BLaER1 treated with 17β-estradiol and CSF1 and Interleukin-3, amounts not matched to agents 10 nM and 100 nM (cell line): Measurements from ENCODE around the gene ZNF580.

Experiments used
- H3K27ac ChIP-seq, 11 experiments: shearing (Covaris generic); formaldehyde crosslinking; 2 replicates each; pipeline ENCODE4 v1.8.1; 2022
- H3K27me3 ChIP-seq, 11 experiments: shearing (Covaris generic); formaldehyde crosslinking; 2 replicates each; pipeline ENCODE4 v1.8.1; 2022
- H3K36me3 ChIP-seq, 11 experiments: shearing (Covaris generic); formaldehyde crosslinking; 2 replicates each; pipeline ENCODE4 v1.8.1; 2022
- H3K4me1 ChIP-seq, 10 experiments: shearing (Covaris generic); formaldehyde crosslinking; 2 replicates each; pipeline ENCODE4 v1.8.1; 2022
- H3K4me2 ChIP-seq, 11 experiments: shearing (Covaris generic); formaldehyde crosslinking; 2 replicates each; pipeline ENCODE4 v1.8.1; 2022
- H3K4me3 ChIP-seq, 10 experiments: shearing (Covaris generic); formaldehyde crosslinking; 2 replicates each; pipeline ENCODE4 v1.8.1; 2022
- H3K9ac ChIP-seq, 11 experiments: shearing (Covaris generic); formaldehyde crosslinking; 2 replicates each; pipeline ENCODE4 v1.8.1; 2022
- H3K9me3 ChIP-seq, 11 experiments: shearing (Covaris generic); formaldehyde crosslinking; replicated peaks in 1 of 11; 2 replicates each; pipeline ENCODE4 v1.8.1; 2022
- H4K20me1 ChIP-seq, 11 experiments: shearing (Covaris generic); formaldehyde crosslinking; 2 replicates each; pipeline ENCODE4 v1.8.1; 2022
- Cebpa-rat ChIP-seq, 11 experiments: shearing (Covaris generic); IDR thresholded peaks; 2 replicates each; pipeline ENCODE4 v1.8.1; 2022

Gene ZNF580

DNA sequence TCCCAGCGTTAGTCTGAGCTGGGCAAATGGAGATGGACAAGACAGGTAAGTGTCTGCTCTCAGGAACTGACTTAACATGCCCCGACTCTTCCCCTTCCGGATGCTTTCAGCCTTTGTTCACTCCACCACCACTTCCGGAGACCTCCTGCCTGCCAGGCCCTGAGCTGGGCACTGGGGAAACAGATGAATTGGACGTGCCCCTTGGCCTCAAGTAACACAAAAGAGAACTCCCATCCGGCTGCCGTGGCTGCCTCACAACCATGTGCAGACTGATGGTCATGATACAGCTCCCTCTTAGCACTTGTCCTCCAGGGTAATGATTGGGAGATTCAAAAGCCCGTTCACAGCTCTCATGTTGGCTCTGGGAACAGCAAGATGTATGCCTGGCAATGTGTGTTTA, 23.4 kb upstream of the ZNF580 start:
- H3K9me3 ChIP-seq: no peaks in the 10 kb centered on the region
- peaks cover 4 to 49% (median 30%) of the 10 kb centered on the region in 11 experiments; a peak in 19 of 22 replicates for H4K20me1 ChIP-seq
- peaks cover 52 to 88% (median 64%) of the 10 kb centered on the region in 11 experiments for H3K36me3 ChIP-seq
- H3K9ac ChIP-seq: no peak overlapping the region
- H3K27ac ChIP-seq: no peak overlapping the region
- H3K27me3 ChIP-seq: no peaks in the 10 kb centered on the region
- no peak overlapping the region for H3K4me3 ChIP-seq
- TF ChIP-seq Cebpa-rat (IDR thresholded peaks at IDR 0.05): no peak
- H3K4me2 ChIP-seq: no peak overlapping the region
- peaks cover 9 to 29% (median 17%) of the 10 kb centered on the region in 10 experiments for H3K4me1 ChIP-seq

DNA sequence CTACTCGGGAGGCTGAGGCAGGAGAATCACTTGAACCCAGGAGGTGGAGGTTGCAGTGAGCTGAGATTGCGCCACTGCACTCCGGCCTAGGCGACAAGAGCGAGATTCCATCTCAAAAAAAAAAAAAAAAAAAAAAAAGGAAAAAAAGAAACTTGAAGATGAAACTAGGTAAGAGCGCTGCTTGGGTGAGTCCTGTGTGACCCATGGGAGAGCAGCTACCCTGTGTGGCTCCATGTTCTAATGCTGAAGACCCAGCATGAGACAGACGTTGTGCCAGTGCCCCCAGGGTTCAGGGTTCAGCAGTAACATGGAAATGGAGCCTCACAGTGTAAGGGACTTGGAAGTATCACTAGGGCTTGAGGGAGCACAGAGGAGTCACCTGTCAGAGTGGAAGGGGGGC, 22.4 kb upstream of the ZNF580 start:
- Histone ChIP-seq H3K4me1 (peaks cover 13 to 28% (median 20%) of the 10 kb centered on the region in 10 experiments), H3K9me3 (no peaks in the 10 kb centered on the region), H4K20me1 (peaks cover 4 to 39% (median 21%) of the 10 kb centered on the region in 11 experiments; a peak in 14 of 22 replicates), H3K27me3 (no peaks in the 10 kb centered on the region), H3K27ac (no peak overlapping the region), H3K9ac (no peak overlapping the region), H3K4me2 (no peak overlapping the region), H3K4me3 (no peak overlapping the region), H3K36me3 (peaks cover 51 to 82% (median 61%) of the 10 kb centered on the region in 11 experiments)
- no peak for TF ChIP-seq Cebpa-rat (IDR thresholded peaks at IDR 0.05)

GRCh38 chr19:55619286-55619685, 21.5 kb upstream of the ZNF580 start:
- Histone ChIP-seq H3K9me3 (no peaks in the 10 kb centered on the region), H3K27ac (no peak overlapping the region), H3K36me3 (peaks cover 49 to 76% (median 56%) of the 10 kb centered on the region in 11 experiments), H3K4me3 (no peak overlapping the region), H3K9ac (no peak overlapping the region), H4K20me1 (peaks cover 7 to 41% (median 20%) of the 10 kb centered on the region in 11 experiments; a peak in 14 of 22 replicates), H3K4me2 (peak overlapping the region in 2 of 11 experiments; percentile 7 to 70; a peak in 1 of 22 replicates), H3K27me3 (no peaks in the 10 kb centered on the region), H3K4me1 (peaks cover 18 to 34% (median 25%) of the 10 kb centered on the region in 10 experiments)
- no peak for TF ChIP-seq Cebpa-rat (IDR thresholded peaks at IDR 0.05)

DNA sequence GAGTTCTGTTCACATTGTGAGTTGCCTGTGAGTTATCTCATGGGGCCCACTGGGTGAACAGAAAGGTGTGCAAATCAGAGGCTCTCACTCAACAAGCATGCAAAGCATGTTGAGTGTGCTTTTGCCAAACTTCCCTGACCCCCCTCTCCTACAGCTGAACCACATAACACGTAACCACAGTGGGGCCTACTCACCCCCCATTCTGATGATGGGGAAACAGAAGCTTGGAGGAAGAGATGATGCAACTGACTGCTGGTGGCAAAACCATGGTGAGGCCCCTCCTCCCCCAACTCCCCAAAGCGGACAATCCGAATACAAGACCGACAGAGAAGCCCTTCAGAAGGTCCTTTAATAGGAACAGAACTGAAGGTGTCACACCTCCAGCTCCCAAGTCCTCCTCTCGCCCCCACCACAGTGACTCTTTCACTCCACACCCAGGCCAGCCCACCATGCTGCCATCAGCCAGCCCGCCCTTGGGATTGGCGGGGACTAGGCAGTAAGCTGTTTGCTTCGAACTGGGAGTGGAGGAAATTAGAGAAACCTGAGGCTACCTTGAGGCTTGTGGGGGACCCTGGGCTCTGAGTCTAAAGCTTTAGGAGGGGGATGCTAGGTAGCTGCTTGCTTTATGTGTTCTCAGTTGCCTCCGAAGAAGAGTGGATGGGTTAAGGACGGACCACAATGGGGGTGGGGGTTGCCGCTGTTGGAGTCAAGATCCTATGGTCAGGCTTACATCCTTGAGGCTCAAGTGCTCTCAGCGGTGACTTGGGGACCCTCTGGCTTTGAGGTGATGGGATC, 20.2 kb upstream of the ZNF580 start:
- peaks cover 26 to 40% (median 31%) of the 10 kb centered on the region in 10 experiments for H3K4me1 ChIP-seq
- H3K4me3 ChIP-seq: no peak overlapping the region
- peak overlapping the region; percentile 37 to 78 (median 60); a peak in 20 of 22 replicates for H3K4me2 ChIP-seq
- peaks cover 37 to 65% (median 44%) of the 10 kb centered on the region in 11 experiments for H3K36me3 ChIP-seq
- peaks cover 7 to 32% (median 15%) of the 10 kb centered on the region in 11 experiments; a peak in 14 of 22 replicates for H4K20me1 ChIP-seq
- peak overlapping the region in 4 of 11 experiments; percentile 5 to 29 (median 12); a peak in 4 of 22 replicates for H3K9ac ChIP-seq
- H3K27ac ChIP-seq: peak overlapping the region in 10 of 11 experiments; percentile 6 to 65 (median 54); a peak in 19 of 22 replicates
- H3K27me3 ChIP-seq: no peaks in the 10 kb centered on the region
- peak in 5 of 11 experiments; percentile 38 to 72 (median 58); a peak in 7 of 22 replicates for TF ChIP-seq Cebpa-rat (IDR thresholded peaks at IDR 0.05)
- no peaks in the 10 kb centered on the region for H3K9me3 ChIP-seq

DNA sequence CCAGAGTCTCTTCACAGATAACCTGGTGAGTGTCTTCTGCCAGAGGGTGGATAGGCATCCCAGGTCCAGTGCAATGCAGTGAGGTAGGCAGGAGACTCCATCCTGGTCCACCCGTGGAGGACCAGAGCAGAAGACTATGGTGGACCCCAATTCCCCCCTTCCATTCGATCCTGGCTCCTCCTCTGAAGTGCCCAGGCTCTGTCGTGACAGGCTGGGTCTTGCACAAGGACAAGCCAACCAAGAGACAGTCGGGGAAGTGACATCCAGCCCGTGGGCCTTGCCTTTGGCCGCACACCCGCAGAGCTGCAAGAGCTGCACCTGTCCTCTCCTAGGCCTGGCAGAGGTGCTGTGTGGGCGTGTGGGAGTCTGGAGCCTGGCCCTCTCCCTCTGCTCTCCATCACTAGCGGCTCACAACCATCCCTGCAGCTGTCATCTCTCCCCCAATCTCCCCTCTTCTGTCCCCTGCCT, 19.6 kb upstream of the ZNF580 start:
- Histone ChIP-seq H3K27ac (peak overlapping the region in 9 of 11 experiments; percentile 42 to 65 (median 54); a peak in 15 of 22 replicates), H4K20me1 (peaks cover 5 to 25% (median 13%) of the 10 kb centered on the region in 11 experiments; a peak in 13 of 22 replicates), H3K9me3 (no peaks in the 10 kb centered on the region), H3K27me3 (no peaks in the 10 kb centered on the region), H3K36me3 (peaks cover 31 to 58% (median 38%) of the 10 kb centered on the region in 11 experiments), H3K4me3 (no peak overlapping the region), H3K4me1 (peaks cover 26 to 40% (median 31%) of the 10 kb centered on the region in 10 experiments), H3K4me2 (peak overlapping the region in 8 of 11 experiments; percentile 13 to 78 (median 62); a peak in 12 of 22 replicates), H3K9ac (peak overlapping the region in 1 of 11 experiments; percentile 13; a peak in 1 of 22 replicates)
- no peak for TF ChIP-seq Cebpa-rat (IDR thresholded peaks at IDR 0.05)

GRCh38 chr19:55621673-55622231, 19.1 kb upstream of the ZNF580 start:
- H3K9ac ChIP-seq: no peak overlapping the region
- H3K4me3 ChIP-seq: no peak overlapping the region
- H3K9me3 ChIP-seq: no peaks in the 10 kb centered on the region
- H3K36me3 ChIP-seq: peaks cover 26 to 53% (median 33%) of the 10 kb centered on the region in 11 experiments
- H4K20me1 ChIP-seq: peaks cover 0 to 20% (median 13%) of the 10 kb centered on the region in 11 experiments; a peak in 11 of 22 replicates
- no peak overlapping the region for H3K27ac ChIP-seq
- TF ChIP-seq Cebpa-rat (IDR thresholded peaks at IDR 0.05): no peak
- H3K27me3 ChIP-seq: no peaks in the 10 kb centered on the region
- peaks cover 27 to 40% (median 32%) of the 10 kb centered on the region in 10 experiments for H3K4me1 ChIP-seq
- H3K4me2 ChIP-seq: no peak overlapping the region

GRCh38 chr19:55622242-55622969, 18.4 kb upstream of the ZNF580 start:
- Histone ChIP-seq H3K27ac (no peak overlapping the region), H4K20me1 (peaks cover 0 to 20% (median 12%) of the 10 kb centered on the region in 11 experiments; a peak in 10 of 22 replicates), H3K4me3 (no peak overlapping the region), H3K9ac (no peak overlapping the region), H3K4me2 (no peak overlapping the region), H3K9me3 (no peaks in the 10 kb centered on the region), H3K27me3 (no peaks in the 10 kb centered on the region), H3K36me3 (peaks cover 21 to 48% (median 28%) of the 10 kb centered on the region in 11 experiments), H3K4me1 (peaks cover 27 to 40% (median 32%) of the 10 kb centered on the region in 10 experiments)
- no peak for TF ChIP-seq Cebpa-rat (IDR thresholded peaks at IDR 0.05)

DNA sequence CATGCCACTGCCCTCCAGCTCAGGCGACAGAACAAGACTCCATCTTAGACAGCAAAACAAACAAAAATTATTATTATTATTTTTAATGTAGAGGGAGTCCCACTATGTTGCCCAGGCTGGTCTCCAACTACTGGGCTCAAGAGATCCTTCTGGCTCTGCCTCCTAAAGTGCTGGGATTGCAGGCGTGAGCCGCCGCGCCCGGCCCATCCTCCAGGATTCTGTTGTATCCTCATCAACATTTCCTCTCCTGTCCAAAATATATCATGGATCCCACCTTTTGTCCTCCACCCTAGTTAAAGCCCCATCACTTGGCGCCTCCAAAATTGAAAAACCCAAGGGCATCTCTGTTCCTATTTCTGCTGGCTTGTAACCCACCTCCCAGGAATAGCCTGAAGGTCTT, 17.7 kb upstream of the ZNF580 start:
- TF ChIP-seq Cebpa-rat (IDR thresholded peaks at IDR 0.05): no peak
- Histone ChIP-seq H3K4me3 (no peak overlapping the region), H3K27me3 (no peaks in the 10 kb centered on the region), H3K4me1 (peaks cover 27 to 40% (median 32%) of the 10 kb centered on the region in 10 experiments), H3K36me3 (peaks cover 16 to 41% (median 22%) of the 10 kb centered on the region in 11 experiments; a peak in 19 of 22 replicates), H3K4me2 (peak overlapping the region in 10 of 11 experiments; percentile 9 to 35 (median 20); a peak in 7 of 22 replicates), H4K20me1 (peaks cover 0 to 20% (median 12%) of the 10 kb centered on the region in 11 experiments; a peak in 10 of 22 replicates), H3K9ac (no peak overlapping the region), H3K27ac (peak overlapping the region in 1 of 11 experiments; percentile 29; a peak in 1 of 22 replicates), H3K9me3 (no peaks in the 10 kb centered on the region)
